ENCODE measurements around the gene C6orf132.
"Not testable (repeated sequence)": the region's sequence is repeated elsewhere in the genome, so short reads cannot be mapped to it uniquely, and the experiment has no call there.

C6orf132 gene, protein sequence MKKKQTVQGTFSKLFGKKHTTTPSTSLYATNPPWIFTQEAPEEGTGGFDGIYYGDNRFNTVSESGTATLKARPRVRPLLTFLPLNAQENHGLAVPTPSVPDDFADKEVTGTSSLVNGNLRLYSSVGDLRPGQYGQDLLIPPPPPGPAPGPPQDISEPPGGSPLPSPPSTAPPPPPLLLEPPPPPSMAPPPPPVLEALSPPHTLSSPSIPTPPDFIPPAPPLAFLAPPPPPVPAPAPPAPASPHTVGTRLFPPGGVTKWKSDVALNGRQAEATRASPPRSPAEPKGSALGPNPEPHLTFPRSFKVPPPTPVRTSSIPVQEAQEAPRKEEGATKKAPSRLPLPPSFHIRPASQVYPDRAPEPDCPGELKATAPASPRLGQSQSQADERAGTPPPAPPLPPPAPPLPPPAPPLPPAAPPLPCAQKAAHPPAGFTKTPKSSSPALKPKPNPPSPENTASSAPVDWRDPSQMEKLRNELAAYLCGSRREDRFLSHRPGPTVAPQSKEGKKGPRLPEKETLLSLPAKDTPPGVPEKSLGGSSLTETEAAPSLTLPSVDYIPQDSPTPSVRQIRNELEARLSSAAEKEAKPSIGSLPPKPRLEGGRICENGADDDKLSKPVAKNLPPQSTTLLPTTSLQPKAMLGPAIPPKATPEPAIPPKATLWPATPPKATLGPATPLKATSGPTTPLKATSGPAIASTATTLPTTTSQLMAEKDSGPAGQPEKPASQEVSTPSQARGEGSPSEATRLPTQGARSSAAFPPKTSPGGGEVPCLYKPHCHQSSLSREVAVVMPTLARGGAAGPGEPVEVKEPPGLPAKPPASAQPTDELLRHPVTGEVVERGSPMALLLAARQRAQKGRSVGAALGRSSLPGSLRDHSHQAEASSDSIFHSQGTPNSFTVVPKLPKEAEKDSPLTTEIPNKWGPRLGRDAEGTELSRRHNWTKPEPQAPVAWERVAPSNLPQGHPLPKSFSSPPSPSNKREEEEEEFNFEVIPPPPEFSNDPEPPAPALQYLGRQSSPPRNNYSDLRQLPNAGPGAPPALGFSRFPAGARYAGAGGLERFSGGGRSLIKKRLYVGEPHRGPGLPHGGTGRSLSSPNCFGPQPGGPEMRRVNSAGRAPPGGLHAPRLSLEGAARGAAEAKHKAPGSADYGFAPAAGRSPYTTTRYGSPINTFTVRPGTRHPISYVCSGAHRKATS

GRCh38 chr6:42142118-42142835 lies at the start of gene C6orf132:
Gene C6orf132 (minus strand): TSS chr6:42142620. CDS start chr6:42142444, 176 bp downstream.
- DNase-seq = no peak

DNA sequence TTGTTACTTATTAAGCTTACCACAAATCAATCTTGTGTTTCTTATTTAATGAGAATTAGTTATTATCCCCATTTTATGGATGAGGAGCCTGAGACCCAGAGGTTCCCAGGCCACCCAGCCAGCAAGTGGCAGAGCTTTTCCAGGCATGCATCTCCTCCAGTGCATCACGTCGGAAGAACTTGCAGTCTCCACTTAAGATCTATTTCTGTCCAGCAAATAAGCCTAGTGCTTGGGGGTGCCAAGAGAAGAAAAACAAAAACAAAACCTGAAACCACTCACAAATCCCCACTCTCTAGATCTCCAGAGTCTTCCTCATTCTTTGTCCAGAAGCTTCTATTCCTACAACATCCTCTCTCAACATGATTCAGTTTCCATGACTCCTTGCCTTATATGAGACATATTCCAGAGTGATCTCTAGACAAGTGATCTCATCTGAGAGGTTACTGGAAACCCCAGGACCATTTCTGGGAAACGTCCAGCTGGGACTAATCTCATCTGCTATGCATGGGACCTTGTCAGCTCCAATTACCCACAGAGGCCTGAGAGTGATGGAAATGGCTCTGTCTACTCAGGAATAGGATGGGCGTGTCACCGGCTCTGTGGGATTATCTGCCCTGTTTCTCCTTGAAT lies 48.2 kb upstream of the C6orf132 start:
- no peak for DNase-seq

DNA sequence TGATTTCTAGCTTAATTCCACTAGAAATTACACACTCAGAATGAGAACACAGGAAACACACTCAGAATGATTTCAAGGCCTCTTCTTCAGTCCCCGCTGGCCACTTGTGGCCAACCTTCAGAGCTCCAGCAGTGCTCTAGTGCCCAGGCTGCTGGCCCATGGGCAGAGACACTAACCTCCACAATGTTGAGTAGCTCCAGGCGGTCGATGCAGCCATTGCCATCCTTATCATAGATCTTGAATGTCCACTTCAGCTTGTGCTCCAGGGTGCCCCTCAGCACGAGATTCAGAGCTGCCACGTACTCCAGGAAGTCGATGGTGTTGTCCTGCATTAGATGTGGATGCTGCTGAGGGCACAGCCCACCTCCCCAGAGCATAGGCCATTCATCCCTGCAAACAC lies 46.0 kb upstream of the C6orf132 start:
- no peak for DNase-seq

DNA sequence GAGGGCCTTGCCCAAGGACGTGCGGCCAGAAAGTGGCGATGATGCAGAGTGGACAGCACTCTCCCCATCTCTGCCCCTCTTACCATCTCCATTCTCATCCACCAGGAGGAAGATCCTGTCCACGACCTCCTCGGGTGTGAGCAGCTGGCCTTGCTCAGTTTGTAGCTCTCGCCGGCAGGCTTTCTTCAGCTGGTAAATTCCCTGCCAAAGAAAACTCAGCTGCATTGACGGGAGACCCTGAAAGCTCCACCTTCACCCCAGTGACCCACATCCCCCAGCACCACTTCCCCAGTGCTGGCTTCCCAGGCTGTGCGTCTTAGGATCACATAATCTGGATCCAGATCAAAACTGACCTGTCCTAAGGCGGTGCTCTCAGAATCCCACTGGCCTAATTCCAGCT lies 43.2 kb upstream of the C6orf132 start:
- DNase-seq = no peak

DNA sequence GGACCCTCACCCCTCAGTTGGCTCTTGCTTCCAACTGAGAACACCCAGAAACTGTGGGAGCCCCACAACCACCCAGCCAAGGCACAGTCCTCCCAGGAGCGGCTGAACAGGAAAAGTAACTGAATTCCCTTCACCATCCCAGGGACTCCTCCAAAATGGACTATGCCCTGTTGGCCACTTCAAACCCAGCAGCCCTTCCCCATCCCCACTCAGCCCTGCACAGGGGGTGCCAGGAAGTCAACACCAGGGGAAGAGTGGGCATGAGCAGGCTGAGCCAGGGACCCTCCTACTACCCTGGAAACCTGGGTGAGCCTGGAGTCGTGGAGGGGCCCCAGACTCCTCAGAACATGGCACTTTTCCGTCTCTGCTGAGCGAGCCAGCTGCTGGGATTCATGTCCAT lies 42.1 kb upstream of the C6orf132 start:
- DNase-seq = no peak

DNA sequence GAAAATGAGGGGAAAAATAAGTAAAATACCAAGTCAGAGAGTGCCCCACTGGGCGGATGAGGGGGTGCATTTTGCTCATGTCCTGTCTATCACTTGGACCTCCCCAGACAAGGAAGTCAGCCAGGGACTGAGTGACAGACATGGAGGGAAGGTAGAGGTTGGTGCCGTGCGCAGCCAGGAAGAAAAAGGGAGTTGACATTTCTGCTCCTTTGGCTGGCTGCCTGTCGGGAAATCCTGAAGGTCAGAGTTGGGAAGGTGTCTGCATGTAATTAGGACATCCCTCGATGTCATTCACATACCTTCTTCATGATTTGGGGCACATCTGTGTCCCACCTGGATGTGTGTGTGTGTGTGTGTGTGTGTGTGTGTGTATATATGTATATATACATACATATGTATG lies 39.7 kb upstream of the C6orf132 start:
- no peak for DNase-seq

- DNase-seq = no peak
Observed at GRCh38 chr6:42179945-42180313, 37.5 kb upstream of the C6orf132 start.

DNA sequence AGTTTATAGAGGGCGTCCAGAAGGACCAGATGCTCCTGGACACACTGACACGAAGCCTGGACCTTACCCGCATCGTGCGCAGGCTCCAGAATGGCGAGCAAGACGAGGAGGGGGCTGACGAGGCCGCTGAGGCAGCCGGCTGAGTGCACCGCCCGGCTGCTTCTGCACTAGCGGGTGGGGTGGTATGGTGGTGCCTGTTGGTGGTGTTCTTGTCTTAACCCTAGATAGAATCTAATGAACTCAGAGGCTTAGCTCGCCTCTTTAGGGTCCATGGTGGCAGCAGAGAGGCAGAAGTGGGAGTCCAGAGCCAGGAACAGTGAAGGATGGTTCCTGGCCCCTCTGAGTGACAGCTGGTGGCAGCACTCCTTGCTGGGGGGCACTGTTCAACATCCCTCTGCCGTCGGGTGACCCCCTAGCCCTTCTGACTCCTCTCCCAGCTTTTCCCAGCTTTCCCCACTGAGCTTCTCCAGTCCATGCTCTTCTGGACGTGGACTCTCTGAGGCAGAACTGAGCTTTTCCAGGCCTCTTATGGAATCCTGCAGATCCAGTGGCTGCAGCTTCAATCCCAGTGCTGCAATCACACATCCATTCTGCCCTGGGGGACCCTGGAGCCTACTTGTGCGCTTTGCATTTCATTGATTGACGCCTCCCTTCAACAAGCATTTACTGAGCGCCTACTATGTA lies 37.0 kb upstream of the C6orf132 start:
- DNase-seq = no peak

DNA sequence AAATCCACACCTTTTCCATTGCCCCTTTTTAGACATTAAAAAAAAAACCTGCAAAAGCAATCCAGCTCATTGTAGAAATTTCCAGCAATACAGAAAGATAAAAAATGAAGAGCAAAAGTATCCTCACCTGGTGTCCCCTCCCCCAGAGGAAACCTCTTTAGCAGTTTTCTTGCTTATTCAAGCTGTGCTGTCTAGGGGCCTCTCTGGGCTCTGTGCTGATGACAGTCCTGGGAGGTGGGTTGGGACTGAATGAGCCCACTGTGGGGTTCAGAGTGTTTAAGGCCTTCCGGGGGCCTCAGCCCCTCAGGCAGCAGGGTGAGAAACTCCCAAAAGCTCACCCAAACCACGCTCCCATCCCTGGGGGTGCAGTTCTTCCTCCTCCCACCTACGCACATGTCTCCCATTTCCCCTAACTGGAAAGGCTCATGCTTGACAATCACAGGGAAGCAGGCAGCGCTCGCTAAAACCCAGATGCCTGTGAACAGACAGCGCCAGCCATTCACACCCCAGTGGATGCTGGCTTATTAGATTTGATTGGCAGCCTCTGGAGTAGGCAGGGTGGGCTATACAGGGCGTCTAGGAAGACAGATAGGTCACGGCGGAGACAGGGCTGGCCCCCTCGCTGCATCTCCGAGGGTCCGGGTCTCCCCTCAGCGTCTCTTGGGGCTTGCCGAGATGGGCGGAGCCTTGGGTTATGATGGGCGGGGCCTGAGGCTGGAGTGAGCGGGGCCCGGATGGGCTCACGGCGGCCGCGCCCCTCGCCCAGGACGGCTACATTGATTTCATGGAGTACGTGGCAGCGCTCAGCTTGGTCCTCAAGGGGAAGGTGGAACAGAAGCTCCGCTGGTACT lies 35.3 kb upstream of the C6orf132 start:
- DNase-seq = no peak

- no peak for DNase-seq
Observed at GRCh38 chr6:42176981-42177380, 34.6 kb upstream of the C6orf132 start.

DNA sequence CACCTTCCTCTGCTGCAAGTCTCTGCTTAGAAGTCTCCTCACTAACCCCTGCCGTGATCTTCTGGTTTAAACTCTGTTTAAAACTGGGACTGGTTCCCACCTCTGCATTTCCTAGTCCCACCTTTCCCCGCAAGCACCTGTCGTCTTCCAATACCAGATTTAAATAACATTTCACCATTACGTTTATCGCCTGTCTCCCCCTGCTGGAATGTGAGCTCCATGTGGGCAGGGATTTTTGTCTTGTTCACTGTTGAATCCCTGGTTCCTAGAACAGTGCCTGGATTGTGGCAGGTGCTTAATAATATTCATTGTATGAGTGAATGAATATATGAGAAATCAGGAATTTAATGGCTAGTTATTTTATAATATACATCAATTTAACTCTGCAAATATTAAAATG lies 33.4 kb upstream of the C6orf132 start:
- no peak for DNase-seq

GRCh38 chr6:42173101-42173500 lies 30.7 kb upstream of the C6orf132 start, which contains the start of gene GUCA1A:
Gene GUCA1A (plus strand): TSS chr6:42173364. CDS start chr6:42173614, 250 bp downstream.
- DNase-seq = no peak

DNA sequence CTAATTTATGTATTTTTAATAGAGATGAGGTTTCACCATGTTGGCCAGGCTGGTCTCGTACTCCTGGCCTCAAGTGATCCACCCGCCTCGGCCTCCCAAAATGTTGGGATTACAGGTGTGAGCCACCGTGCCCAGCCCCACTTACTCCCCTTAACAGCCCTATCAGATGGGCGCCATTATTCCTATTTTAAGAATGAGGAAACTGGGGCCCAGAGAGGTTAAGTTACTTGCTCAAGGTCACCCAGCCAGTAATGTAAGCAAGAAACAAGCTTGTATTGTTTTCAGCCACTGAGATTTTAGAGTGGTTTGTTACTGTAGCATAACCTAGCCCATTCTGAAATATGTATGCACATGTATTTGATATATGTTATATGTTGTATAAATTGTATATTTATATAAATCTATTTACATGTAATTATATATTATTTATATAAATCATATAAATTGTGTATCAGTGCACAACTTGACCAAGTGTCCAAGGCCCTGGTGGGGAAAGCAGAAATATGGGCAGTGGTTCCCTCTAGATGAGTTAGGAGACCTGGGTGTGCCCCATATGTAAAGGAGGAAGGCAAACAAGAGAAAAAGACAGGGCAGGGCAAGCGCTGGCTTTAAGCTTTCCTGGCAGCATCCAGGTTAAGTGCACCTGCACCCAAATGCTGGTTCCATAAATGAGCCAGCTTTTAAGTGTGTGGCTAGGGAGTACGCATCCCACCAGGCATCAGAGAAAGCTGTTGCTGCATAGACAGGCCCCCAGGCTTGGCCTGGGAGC lies 29.6 kb upstream of the C6orf132 start:
- no peak for DNase-seq

DNA sequence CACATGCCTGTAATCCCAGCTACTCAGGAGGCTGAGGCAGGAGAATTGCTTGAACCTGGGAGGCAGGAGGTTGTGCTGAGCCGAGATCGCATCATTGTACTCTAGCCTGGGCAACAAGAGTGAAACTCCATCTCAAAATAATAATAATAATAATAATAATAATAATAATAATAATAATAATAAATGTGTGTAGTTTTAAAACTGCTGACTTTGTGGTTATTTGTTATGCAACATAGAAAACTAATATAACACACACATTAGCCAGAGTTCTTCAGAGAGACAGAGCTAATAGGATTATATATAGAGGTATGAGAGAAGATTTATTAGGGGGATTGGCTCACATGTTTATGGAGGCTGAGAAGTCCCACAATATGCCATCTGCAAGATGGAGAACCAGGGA lies 27.4 kb upstream of the C6orf132 start:
- DNase-seq = not testable (repeated sequence)

GRCh38 chr6:42168650-42169049 lies 26.2 kb upstream of the C6orf132 start:
- no peak for DNase-seq

DNA sequence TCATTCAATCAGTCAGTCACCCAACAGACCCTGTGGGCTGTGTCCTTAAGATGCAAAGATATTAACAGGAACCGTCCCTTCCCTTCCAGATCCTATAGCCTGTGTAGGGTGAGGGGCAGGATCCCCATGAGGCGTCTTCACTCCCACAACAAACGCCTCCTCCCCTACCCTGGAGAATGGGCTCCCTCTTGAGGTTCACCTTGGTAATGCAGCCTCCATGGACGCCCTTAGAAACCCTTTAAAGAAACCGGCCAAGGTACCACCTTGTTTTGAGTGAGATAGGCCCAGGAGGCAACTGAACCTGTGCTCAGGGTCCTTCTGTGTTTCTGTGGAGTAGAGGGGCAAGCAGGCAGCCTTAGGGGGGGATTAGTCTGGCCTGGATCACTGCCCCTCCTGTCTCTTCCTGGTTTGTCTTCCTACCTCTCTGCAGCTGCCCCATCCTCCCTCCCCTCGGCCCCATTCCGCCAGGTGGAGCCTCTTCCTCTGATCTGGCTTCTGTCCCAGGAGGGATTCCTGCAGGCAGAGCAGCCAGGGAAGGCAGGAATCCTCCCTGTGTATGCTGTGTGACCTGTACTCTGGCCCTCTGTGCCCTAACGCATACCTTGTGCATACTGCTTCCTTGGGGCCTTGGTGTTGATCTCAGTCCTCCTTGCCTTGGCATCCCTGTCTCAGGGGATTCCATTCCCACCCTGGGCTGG lies 24.2 kb upstream of the C6orf132 start:
- DNase-seq = peak; percentile 58

DNA sequence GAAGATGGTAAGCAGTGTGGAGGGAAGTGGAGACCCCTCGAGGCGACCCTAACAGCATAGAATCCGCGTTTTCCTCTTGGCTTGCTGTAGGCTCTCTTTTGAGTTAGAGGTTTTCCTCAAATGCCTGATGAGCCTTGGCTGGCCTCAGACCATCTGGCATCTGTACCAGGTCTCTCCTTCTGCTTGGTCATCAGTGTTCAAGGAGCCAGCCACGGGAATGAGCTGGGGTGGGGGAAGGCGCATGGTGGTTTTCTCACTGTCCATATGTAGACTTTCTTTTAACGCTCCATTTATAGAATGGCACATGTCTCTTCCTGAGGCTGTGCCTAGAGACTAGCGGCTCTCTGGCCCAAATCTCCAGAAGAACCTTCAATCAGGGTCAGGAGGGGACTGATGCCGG lies 22.6 kb upstream of the C6orf132 start:
- no peak for DNase-seq

GRCh38 chr6:42163981-42164380 lies 21.6 kb upstream of the C6orf132 start:
- no peak for DNase-seq

- no peak for DNase-seq
Observed at GRCh38 chr6:42162812-42163211, 20.4 kb upstream of the C6orf132 start.
